Activated T-cell treated with anti-CD3 and anti-CD28 coated beads for 24 hours (primary cell): ENCODE measurements around the gene TFEC.
"Not testable (repeated sequence)": the region's sequence is repeated elsewhere in the genome, so short reads cannot be mapped to it uniquely, and the experiment has no call there.

Experiments
- DNase-seq: peaks from one replicate; pipeline ENCODE4 v3.0.0-alpha.2; 2020; ENCODE audit warnings: low read depth

Gene TFEC, protein sequence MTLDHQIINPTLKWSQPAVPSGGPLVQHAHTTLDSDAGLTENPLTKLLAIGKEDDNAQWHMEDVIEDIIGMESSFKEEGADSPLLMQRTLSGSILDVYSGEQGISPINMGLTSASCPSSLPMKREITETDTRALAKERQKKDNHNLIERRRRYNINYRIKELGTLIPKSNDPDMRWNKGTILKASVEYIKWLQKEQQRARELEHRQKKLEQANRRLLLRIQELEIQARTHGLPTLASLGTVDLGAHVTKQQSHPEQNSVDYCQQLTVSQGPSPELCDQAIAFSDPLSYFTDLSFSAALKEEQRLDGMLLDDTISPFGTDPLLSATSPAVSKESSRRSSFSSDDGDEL

DNA sequence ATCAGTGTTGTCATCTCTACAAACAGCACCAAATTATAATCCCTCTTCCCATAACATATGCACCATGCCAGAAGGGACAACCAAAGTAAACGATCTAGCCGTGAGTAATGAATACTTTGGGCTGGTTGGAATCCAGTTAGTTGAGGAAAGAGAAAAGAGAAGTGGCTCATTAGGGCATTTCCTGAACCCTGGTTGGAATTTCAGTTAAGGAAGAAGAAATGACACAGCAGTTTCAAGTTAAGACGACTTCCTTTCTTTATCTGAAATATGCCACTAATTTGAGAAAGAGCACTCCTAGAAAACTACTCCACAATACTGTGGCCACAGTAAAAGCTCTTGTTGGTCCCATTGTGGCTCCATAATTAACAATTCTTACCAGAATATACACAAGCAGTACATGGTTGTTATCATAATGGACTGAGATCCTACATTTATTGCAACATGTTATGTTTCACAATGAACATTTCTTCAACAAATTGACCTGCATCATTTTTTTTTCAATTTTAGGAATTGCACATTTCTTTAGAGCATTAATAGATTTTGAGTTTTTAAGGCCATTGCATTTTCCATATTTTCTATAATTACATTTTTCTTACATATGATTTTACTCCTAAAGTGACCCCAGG lies at the start of gene TFEC:
Gene TFEC (minus strand): TSS at position 113 of the 626 bp plus-strand sequence. CDS start 46,322 bp downstream, outside the sequence.
- no peak for DNase-seq

- no peak for DNase-seq
Observed at GRCh38 chr7:116075351-116076145, 45.0 kb upstream of the TFEC start.

DNA sequence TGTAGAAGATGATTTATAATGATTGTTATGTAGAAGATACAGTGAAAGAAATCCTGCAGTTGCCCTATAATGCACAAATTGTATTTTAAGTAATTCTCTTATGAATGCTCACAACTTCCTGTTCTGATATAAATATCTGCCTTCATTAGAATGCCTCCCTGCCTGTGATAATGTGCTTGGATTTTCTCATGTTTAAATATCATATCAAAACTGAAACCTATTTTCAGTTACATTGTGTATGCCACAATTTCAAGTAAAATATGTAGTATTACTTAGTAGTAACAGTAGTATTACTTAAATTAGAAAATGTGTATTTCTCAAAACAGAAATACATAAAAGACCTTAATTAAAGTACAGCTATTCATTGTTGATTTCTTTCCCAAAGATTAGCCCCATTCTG lies 41.1 kb upstream of the TFEC start:
- DNase-seq: no peak

GRCh38 chr7:116064179-116064578 lies 33.6 kb upstream of the TFEC start:
- no peak for DNase-seq

GRCh38 chr7:116062666-116063065 lies 32.1 kb upstream of the TFEC start:
- DNase-seq: no peak

DNA sequence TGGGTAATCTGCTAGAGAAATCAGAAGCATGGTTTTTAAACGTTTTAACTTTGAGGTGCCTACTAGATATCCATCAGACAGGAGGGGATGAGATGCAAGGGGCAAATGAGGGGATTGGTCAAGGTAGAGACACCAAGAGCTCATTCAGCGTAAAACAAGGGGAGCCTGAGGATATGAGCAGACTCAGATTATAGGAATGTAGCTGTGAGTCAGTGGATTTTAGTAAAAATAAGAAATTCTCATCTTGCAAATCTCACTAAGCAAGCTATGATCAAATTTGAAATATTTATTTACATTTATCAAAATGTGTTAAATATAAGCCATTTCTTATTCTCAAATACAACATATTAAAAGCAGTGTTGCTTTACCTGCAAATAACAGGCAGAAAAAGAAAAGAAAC lies 21.4 kb upstream of the TFEC start:
- DNase-seq: no peak

- not testable (repeated sequence) for DNase-seq
Observed at GRCh38 chr7:116047261-116047660, 16.7 kb upstream of the TFEC start.

GRCh38 chr7:116045532-116045931 lies 15.0 kb upstream of the TFEC start:
- DNase-seq: no peak

GRCh38 chr7:116041615-116042014 lies 11.1 kb upstream of the TFEC start:
- DNase-seq: no peak

GRCh38 chr7:116037401-116037800 lies 6.8 kb upstream of the TFEC start:
- DNase-seq: no peak

- no peak for DNase-seq
Observed at GRCh38 chr7:116034411-116034810, 3.8 kb upstream of the TFEC start.

GRCh38 chr7:116032886-116033285 lies 2.3 kb upstream of the TFEC start:
- no peak for DNase-seq

DNA sequence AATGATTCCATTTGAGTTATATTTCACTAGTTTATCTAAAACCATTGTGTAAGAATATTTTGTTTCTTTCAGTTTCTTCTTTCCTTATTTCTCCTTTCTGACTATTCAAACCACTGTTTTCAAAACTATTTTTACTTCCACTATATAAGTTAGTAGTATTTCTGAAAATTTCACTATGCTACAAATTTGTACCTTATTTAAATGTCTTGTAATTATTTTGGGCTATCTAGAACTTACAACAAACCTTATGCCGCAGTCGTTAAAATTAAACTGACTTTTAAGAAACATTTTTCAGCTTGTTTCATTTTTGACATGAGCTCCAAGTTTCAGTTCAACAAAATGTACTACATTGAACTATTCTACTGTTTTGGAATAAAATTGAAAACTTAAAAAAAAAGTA lies 1.8 kb downstream of the TFEC start:
- DNase-seq: no peak

GRCh38 chr7:116027786-116028185 lies 2.8 kb downstream of the TFEC start:
- no peak for DNase-seq

DNA sequence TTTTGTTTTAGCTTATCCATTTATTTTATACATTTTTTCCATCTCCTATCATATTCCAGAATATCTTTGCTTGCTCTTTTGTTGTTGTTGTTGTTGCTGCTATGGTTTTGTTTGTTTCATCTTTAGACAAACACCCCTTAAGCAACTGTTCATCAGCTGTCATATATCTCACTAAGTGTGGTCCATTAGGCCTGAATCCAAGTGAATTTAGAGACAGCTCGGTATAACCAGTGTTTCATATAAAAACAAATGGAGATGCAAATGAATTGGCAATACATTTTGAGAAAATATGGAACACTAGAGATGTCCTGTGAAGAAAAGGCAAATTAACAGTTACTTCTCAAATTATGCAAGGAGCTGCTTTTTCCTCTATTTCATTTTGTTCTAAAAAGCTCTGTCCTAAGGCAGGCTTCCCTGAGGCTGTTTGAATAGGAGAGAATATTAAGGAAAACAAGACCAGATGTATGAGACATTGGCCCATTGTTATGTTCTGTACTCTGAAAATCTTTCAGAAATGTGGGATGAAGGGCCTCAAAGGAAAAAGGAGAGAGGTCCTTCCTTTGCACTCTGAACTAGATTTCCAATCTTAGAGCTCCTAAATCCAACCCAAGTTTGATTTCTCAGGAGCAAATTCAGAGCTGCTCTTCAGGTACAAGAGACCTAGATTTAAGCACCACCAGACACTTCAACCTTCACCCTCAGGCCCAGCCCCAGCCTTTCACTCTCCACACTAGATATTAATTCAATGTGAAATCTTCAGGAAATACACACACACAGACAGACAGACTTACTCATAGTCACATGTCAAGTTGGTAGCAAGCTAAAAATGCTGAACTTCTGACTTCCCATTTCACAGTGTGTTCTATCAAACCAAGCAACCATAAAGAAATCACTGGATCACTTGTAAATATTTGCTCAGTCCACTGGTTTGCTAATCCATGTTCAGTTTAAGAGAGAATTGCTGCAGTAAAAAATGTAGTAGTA lies 5.4 kb downstream of the TFEC start:
- no peak for DNase-seq

- no peak for DNase-seq
Observed at GRCh38 chr7:116021237-116021636, 9.3 kb downstream of the TFEC start.

DNA sequence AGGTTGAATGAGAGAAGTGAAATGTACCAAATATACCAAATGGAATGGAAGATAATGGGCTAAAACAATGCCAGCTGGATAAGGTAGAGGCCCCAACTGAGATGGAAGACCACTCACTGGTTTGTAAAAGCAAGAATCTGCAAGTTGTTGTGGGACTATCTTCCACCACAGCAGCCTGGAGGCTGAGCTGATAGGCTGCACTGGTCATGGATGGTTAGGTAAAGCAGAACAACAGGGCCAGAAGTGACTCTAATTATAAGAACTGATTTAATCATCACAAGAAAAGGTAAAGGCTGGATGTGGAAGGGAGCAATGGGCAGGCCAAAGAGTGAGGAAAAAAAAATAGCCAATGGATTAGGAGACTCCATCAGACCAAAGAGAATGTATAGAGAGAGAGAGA lies 11.8 kb downstream of the TFEC start:
- DNase-seq: no peak

DNA sequence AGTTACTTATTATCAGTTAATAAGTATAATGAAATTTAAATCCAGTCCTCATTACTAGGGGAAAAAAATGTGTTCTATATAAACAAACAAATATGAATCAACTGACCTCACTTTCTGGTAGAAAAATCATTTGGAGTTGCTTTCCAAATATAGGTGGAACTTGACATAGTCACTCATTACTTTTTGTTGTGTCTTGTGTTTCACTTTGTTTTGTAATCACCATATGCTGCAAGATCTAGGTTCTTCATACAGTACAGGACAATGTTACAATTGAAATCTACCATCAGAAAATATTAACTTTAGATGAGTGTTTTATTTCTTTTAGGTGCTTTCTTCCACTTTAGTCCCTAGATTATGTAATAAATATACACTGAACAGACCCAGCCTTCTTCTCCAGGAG lies 16.9 kb downstream of the TFEC start:
- no peak for DNase-seq

- DNase-seq: no peak
Observed at GRCh38 chr7:116011584-116011983, 19.0 kb downstream of the TFEC start.

DNA sequence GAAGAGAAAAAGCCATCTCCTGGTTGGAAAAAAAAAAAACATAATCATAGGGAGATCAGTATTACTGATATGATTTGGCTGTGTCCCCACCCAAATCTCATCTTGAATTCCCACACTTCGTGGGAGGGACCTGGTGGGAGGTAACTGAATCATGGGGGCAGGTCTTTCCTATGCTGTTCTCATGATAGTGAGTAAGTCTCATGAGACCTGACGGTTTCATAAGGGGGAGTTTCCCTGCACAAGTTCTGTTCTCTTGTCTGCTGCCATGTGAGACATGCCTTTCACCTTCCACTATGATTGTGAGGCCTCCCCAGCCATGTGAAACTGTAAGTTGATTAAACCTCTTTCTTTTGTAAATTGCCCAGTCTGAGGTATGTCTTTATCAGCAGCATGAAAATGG lies 25.8 kb downstream of the TFEC start:
- not testable (repeated sequence) for DNase-seq

DNA sequence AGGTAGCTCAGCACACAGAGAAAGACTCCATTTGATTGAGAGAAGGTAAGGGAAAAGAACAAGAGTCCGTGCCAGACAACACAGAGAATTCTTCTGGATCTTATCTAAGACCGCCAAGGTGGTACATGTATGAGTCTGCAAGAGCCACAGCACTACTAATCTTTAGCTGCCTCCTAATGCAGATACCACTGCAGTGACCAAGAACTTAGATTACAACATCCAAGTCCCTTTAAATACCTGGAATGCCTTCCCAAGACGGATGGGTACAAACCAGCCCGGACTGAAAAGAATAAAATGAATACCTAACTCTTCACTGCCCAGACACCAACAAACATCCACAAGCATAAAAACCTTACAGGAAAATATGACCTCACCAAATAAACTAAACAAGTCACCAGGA lies 33.3 kb downstream of the TFEC start:
- DNase-seq: no peak

- no peak for DNase-seq
Observed at GRCh38 chr7:115995701-115996100, 34.9 kb downstream of the TFEC start.
